Bronchial epithelial cell (primary cell): Measurements from ENCODE around the gene NTM. TPM values are rescaled to one million over a fixed set of nuclear protein-coding genes. Genes with fewer than 3 reads are reported as not detected.

Experiments used
- DNase-seq: peaks from one replicate; pipeline ENCODE4 v3.0.0-alpha.2; 2010; ENCODE audit warnings: low read depth
- FAIRE-seq: peaks from 2 replicates; lab custom pipeline; 2011; peaks lifted over from hg19 to GRCh38; lab: Jason Lieb, UNC
- H3K27me3 ChIP-seq: 2 replicates; pipeline ENCODE4 v1.5.1; 2011; ENCODE audit warnings: low read length; ENCODE audit not compliant: control insufficient read depth, insufficient read depth
- H3K36me3 ChIP-seq: 2 replicates; pipeline ENCODE4 v1.5.1; 2011; ENCODE audit warnings: low read length; ENCODE audit not compliant: control insufficient read depth, insufficient read depth
- H3K4me3 ChIP-seq: 2 replicates; pipeline ENCODE4 v1.5.1; 2011; ENCODE audit warnings: mild to moderate bottlenecking, low read depth, low read length, control low read depth
- CTCF ChIP-seq: IDR thresholded peaks from 2 replicates; pipeline ENCODE4 v1.5.1; 2011; ENCODE audit warnings: mild to moderate bottlenecking, moderate library complexity, low read length, control low read depth, inconsistent platforms; ENCODE audit not compliant: insufficient read depth, severe bottlenecking
- total RNA-seq: library from RNA; depleted of rRNA; stranded (reverse); fragments of >200 nt; gene quantifications from 2 replicates; pipeline ENCODE4 v1.2.1, GENCODE V29; 2014

Gene NTM
- total RNA-seq, 1 donor from 2014 or later: 4.2 TPM

- no peaks in the 10 kb centered on the region for H3K27me3 ChIP-seq
Measured at GRCh38 chr11:131980199-131980598, 609.8 kb downstream of the NTM start.

GRCh38 chr11:131980888-131981668 lies 610.7 kb downstream of the NTM start:
- DNase-seq (no peak), FAIRE-seq (peak; percentile 18)
- no peaks in the 10 kb centered on the region for H3K27me3 ChIP-seq
- no peak overlapping the region for H3K4me3 ChIP-seq
- H3K36me3 ChIP-seq: no peaks in the 10 kb centered on the region
- TF ChIP-seq CTCF: no peak

More at GRCh38 chr11:131980199-131980598, 609.8 kb downstream of the NTM start:
- H3K36me3 ChIP-seq: no peaks in the 10 kb centered on the region
- no peak overlapping the region for H3K4me3 ChIP-seq
- DNase-seq (no peak), FAIRE-seq (no peak)
- TF ChIP-seq CTCF: no peak

DNA sequence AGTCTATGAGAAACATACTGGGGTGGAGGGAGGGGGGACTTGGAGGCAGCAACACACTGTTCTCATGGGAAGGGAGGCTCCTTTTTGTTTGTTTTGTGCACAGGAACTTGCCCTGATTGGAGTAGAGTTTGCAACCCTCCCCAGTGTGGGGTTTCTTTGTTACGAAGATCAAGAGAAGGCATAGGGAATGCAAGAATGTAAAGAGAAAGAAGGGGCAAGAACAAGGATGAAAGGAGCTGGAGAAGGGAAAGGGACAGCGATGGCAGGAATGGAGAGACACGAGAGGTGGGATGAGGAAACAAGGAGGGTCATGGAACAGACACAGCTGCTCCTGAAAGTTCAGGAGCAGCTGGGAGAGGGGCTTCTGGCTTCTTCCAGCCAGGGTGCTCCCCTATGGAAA lies 611.7 kb downstream of the NTM start:
- DNase-seq: no peak
- Histone ChIP-seq H3K4me3 (no peak overlapping the region), H3K36me3 (no peaks in the 10 kb centered on the region), H3K27me3 (no peaks in the 10 kb centered on the region)
- no peak for TF ChIP-seq CTCF
- FAIRE-seq: no peak

GRCh38 chr11:131985846-131986301 lies 615.5 kb downstream of the NTM start:
- DNase-seq (no peak), FAIRE-seq (no peak)
- no peaks in the 10 kb centered on the region for H3K36me3 ChIP-seq
- H3K27me3 ChIP-seq: no peaks in the 10 kb centered on the region
- no peak for TF ChIP-seq CTCF
- H3K4me3 ChIP-seq: no peak overlapping the region

DNA sequence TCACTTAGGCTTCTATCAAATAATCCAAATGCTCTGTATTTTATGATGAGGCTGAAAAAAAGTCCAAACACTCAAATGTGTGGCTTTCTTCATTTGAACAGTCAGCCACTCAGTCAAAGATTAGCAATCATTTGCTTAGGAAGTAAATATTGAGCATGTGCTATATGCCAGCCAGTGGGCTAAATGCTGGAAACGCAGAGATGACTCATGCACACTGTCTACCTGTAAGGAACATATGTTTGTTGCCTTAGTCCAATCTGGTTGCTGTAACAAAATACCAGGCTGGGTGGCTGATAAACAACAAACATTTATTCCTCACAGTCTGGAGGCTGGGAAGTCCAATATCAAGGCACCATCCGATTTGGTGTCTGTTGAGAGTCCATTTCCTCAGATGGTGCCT lies 617.3 kb downstream of the NTM start:
- DNase-seq: peak; percentile 84
- no peak for FAIRE-seq
- no peaks in the 10 kb centered on the region for H3K27me3 ChIP-seq
- TF ChIP-seq CTCF: no peak
- no peaks in the 10 kb centered on the region for H3K36me3 ChIP-seq
- no peak overlapping the region for H3K4me3 ChIP-seq
